ENCODE measurements around the gene ELSPBP1.

DNA sequence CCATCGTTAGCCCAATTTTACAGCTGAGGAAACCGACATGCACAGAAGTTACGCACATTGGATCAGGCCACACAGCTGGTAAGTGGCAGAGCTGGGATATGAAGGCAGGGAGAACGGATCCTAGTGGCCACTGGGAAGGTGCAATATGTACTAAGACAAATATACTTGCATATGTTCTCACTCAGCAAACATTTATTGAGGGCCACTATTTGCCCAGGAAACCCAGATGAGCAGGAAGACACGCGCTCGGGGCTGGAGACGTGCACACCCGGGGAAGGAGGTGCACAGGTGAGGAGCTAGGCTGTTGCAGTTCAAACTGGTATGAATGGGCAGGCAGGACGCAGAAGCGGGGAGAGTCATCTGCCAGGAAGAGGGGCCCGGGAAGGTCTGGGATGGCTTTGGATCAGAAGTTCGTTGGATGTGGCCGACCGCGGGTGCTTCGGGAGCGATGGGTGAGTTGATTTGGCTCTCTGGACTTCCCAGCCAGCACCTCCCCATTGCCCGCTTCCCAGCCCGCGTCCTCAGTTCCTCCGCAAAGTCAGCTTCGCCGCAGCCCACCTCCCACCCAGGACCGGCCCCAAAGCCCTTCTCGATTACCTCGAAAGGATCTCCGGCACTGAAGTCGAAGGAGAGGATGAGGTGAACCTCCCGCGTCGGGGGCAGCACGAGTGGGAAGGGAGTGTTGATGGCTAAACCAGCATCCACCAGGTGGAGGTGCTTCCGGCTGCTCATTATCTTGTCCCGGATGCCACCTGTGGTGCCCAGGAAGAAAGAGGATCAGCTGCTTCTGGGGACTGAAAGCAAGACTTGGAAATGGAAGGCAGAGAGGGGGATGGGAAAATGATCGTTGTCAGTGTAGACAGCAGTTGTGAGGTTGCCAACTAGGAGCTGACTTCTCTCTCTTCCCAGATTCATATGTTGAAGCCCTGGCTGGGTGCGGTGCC lies 67.2 kb downstream of the ELSPBP1 start:
- TF ChIP-seq, protein P1, sequence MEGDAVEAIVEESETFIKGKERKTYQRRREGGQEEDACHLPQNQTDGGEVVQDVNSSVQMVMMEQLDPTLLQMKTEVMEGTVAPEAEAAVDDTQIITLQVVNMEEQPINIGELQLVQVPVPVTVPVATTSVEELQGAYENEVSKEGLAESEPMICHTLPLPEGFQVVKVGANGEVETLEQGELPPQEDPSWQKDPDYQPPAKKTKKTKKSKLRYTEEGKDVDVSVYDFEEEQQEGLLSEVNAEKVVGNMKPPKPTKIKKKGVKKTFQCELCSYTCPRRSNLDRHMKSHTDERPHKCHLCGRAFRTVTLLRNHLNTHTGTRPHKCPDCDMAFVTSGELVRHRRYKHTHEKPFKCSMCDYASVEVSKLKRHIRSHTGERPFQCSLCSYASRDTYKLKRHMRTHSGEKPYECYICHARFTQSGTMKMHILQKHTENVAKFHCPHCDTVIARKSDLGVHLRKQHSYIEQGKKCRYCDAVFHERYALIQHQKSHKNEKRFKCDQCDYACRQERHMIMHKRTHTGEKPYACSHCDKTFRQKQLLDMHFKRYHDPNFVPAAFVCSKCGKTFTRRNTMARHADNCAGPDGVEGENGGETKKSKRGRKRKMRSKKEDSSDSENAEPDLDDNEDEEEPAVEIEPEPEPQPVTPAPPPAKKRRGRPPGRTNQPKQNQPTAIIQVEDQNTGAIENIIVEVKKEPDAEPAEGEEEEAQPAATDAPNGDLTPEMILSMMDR (IDR thresholded peaks at IDR 0.05; ENCODE audit: low read depth, low read length) = no peak
- TF ChIP-seq EZH2phosphoT487 (IDR thresholded peaks at IDR 0.05; ENCODE audit: low read depth) = no peak

Data from OCI-LY3 (cell line).